ENCODE data around the gene PCDHGA3.

PCDHGA3 gene

DNA sequence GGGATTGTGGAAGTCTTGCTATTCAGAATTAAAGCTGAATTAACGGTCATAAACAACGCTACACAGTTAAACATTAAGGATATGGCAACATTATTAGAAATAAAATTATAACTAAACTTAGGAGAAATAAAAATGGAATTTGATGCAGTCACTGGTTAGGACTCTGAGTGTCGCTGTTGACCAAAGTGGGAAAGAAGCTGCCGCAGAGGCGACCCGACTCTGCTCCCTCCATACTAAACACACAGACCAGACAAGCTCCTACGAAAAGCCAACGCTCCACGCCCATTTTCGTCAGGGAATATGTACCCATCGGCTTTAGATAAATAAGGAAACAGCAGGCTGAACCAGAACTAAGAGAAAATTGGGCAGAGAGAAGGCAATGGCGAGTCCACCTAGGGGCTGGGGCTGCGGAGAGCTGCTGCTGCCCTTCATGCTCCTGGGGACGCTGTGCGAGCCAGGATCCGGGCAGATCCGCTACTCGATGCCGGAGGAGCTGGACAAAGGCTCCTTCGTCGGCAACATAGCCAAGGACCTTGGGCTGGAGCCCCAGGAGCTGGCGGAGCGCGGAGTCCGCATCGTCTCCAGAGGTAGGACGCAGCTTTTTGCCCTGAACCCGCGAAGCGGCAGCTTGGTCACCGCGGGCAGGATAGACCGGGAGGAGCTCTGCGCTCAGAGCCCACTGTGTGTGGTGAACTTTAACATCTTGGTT, 20.5 kb downstream of the PCDHGA3 start, which contains the start of gene PCDHGA5:
PCDHGA5 (plus strand) TSS at position 211 of the 709 bp plus-strand sequence; CDS start at position 380, 169 bp downstream.
- Histone ChIP-seq H3K4me1 (no peaks in the 10 kb centered on the region), H3K9me3 (no peaks in the 10 kb centered on the region; the same call in none of the 2 replicates), H3K4me3 (ENCODE audit: low read depth, low read length) (no peak within 1 kb of the TSS), H3K36me3 (peaks cover 42% of the 10 kb centered on the region), H3K27me3 (no peaks in the 10 kb centered on the region)
- DNase-seq: no peak
- TF ChIP-seq, protein P1, sequence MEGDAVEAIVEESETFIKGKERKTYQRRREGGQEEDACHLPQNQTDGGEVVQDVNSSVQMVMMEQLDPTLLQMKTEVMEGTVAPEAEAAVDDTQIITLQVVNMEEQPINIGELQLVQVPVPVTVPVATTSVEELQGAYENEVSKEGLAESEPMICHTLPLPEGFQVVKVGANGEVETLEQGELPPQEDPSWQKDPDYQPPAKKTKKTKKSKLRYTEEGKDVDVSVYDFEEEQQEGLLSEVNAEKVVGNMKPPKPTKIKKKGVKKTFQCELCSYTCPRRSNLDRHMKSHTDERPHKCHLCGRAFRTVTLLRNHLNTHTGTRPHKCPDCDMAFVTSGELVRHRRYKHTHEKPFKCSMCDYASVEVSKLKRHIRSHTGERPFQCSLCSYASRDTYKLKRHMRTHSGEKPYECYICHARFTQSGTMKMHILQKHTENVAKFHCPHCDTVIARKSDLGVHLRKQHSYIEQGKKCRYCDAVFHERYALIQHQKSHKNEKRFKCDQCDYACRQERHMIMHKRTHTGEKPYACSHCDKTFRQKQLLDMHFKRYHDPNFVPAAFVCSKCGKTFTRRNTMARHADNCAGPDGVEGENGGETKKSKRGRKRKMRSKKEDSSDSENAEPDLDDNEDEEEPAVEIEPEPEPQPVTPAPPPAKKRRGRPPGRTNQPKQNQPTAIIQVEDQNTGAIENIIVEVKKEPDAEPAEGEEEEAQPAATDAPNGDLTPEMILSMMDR (IDR thresholded peaks at IDR 0.05; ENCODE audit: low read depth, low read length): 0 out of 2 replicates have a peak, but pooled peaks have one; percentile 6

DNA sequence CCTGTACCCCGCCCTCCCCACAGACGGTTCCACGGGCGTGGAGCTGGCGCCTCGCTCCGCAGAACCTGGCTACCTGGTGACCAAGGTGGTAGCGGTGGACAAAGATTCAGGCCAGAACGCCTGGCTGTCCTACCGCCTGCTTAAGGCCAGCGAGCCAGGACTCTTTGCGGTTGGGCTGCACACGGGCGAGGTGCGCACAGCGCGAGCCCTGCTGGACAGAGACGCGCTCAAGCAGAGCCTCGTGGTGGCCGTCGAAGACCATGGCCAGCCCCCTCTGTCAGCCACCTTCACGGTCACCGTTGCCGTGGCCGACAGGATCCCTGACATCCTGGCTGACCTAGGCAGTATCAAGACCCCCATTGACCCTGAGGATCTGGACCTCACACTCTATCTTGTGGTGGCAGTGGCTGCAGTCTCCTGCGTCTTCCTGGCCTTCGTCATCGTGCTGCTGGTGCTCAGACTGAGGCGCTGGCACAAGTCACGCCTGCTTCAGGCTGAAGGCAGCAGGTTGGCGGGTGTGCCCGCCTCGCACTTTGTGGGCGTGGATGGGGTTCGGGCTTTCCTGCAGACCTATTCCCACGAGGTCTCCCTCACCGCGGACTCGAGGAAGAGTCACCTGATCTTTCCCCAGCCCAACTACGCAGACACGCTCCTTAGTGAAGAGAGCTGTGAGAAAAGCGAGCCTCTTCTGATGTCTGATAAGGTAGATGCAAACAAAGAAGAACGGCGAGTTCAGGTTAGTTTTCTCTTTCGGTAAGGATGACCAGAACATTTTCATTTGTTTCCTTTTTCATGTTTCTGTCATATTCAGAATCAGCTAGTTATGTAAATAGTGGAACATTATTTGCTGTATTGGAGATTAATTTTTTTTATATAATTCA, 22.6 kb downstream of the PCDHGA3 start:
- no peak overlapping the region for H3K4me3 ChIP-seq (ENCODE audit: low read depth, low read length)
- H3K9me3 ChIP-seq: no peaks in the 10 kb centered on the region; the same call in 1 of the 2 replicates
- H3K36me3 ChIP-seq: peaks cover 41% of the 10 kb centered on the region

DNA sequence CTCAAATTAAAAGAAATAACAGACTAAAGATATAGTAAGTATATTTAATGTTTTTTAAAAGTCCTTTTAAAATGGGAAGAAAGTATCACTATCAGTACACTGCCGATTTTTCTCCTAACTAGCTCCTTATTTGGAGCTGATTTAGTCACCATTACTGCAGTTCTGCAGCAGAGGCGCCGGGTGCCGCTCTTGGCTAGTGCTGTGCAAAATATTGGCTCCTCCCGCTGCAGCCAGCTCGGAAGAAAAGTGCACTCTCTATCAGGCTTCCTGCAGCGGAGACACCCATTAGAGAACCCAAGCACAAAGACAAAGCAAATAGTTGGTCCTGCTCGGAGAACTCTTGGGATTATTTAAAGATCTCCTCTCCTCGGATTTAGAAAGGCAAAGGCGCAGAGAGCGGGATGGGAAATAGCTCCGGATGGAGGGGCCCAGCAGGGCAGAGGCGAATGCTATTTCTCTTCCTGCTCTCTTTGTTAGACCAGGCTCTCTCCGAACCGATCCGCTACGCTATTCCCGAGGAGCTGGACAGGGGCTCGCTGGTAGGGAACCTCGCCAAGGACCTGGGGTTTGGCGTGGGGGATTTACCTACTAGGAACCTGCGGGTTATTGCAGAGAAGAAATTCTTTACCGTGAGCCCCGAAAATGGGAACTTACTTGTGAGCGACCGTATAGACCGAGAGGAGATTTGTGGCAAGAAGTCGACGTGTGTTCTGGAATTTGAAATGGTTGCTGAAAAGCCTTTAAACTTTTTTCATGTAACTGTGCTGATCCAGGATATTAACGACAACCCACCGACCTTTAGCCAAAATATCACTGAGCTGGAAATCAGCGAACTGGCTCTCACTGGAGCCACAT, 26.6 kb downstream of the PCDHGA3 start, which contains the start of gene PCDHGB3:
PCDHGB3 (plus strand) TSS at position 249 of the 855 bp plus-strand sequence; CDS start at position 402, 153 bp downstream.
- H3K4me3 ChIP-seq (ENCODE audit: low read depth, low read length): no peak within 1 kb of the TSS
- no peak for DNase-seq
- H3K27me3 ChIP-seq: no peaks in the 10 kb centered on the region
- H3K4me1 ChIP-seq: no peaks in the 10 kb centered on the region
- peaks cover 37% of the 10 kb centered on the region for H3K36me3 ChIP-seq
- H3K9me3 ChIP-seq: peaks cover 2% of the 10 kb centered on the region; the same call in 1 of the 2 replicates
- TF ChIP-seq, protein P1 (IDR thresholded peaks at IDR 0.05; ENCODE audit: low read depth, low read length): no peak

More for the DNA sequence above, 22.6 kb downstream of the PCDHGA3 start:
- Histone ChIP-seq H3K27me3 (no peaks in the 10 kb centered on the region), H3K4me1 (no peaks in the 10 kb centered on the region)
- TF ChIP-seq, protein P1 (IDR thresholded peaks at IDR 0.05; ENCODE audit: low read depth, low read length): no peak
- no peak for DNase-seq

DNA sequence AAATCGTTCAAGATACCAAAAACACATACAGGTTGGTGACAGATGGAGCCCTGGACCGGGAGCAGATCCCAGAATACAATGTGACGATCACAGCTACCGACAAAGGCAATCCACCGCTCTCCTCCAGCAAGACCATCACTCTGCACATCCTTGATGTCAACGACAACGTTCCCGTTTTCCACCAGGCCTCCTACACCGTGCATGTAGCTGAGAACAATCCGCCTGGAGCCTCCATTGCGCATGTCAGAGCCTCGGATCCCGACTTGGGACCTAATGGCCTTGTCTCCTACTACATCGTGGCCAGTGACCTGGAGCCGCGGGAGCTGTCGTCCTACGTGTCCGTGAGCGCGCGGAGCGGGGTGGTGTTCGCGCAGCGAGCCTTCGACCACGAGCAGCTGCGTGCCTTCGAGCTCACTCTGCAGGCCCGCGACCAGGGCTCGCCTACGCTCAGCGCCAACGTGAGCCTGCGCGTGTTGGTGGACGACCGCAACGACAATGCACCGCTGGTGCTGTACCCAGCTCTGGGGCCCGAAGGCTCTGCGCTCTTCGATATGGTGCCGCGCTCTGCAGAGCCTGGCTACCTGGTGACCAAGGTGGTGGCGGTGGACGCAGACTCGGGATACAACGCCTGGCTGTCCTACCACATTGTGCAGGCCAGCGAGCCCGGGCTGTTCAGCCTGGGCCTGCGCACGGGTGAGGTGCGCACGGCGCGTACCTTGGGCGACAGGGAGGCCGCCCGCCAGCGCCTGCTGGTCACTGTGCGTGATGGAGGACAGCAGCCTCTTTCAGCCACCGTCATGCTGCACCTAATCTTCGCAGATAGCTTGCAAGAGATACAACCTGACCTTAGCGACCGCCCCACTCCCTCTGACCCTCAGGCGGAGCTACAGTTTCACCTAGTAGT, 28.2 kb downstream of the PCDHGA3 start:
- H3K36me3 ChIP-seq: peaks cover 29% of the 10 kb centered on the region
- H3K27me3 ChIP-seq: no peaks in the 10 kb centered on the region
- no peak overlapping the region for H3K4me3 ChIP-seq (ENCODE audit: low read depth, low read length)
- H3K4me1 ChIP-seq: no peaks in the 10 kb centered on the region
- TF ChIP-seq, protein P1 (IDR thresholded peaks at IDR 0.05; ENCODE audit: low read depth, low read length): no peak
- DNase-seq: no peak
- H3K9me3 ChIP-seq: peaks cover 2% of the 10 kb centered on the region; the same call in 1 of the 2 replicates

Measured in BE2C (cell line).